ENCODE data around the gene SLC4A4.

The SLC4A4 gene

DNA sequence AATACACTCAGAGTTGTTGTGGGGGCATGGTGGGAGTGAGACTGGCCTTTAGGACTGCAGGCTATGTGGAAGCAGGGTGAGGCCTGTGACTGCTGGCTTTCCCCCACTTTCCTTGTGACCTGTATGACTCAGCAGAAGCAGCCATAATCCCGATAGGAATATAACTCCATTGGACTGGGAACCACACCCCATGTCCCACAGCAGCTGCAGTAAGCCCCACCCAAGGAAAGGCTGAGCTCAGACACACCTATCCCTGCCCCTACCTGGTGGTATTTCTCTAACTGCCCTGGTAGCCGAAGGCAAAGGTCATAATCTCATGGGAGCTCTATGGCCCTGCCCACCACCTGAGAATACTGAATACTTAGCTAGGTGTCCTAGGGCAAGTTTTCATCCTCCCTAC lies 275.8 kb downstream of the SLC4A4 start:
- TF ChIP-seq ZBTB7A (IDR thresholded peaks at IDR 0.05; ENCODE audit: low read depth) = no peak
- TF ChIP-seq RAD21 (IDR thresholded peaks at IDR 0.05; ENCODE audit: low read depth) = no peak
- TF ChIP-seq, protein P1, sequence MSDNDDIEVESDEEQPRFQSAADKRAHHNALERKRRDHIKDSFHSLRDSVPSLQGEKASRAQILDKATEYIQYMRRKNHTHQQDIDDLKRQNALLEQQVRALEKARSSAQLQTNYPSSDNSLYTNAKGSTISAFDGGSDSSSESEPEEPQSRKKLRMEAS (IDR thresholded peaks at IDR 0.05) = no peak
- TF ChIP-seq, protein P2, sequence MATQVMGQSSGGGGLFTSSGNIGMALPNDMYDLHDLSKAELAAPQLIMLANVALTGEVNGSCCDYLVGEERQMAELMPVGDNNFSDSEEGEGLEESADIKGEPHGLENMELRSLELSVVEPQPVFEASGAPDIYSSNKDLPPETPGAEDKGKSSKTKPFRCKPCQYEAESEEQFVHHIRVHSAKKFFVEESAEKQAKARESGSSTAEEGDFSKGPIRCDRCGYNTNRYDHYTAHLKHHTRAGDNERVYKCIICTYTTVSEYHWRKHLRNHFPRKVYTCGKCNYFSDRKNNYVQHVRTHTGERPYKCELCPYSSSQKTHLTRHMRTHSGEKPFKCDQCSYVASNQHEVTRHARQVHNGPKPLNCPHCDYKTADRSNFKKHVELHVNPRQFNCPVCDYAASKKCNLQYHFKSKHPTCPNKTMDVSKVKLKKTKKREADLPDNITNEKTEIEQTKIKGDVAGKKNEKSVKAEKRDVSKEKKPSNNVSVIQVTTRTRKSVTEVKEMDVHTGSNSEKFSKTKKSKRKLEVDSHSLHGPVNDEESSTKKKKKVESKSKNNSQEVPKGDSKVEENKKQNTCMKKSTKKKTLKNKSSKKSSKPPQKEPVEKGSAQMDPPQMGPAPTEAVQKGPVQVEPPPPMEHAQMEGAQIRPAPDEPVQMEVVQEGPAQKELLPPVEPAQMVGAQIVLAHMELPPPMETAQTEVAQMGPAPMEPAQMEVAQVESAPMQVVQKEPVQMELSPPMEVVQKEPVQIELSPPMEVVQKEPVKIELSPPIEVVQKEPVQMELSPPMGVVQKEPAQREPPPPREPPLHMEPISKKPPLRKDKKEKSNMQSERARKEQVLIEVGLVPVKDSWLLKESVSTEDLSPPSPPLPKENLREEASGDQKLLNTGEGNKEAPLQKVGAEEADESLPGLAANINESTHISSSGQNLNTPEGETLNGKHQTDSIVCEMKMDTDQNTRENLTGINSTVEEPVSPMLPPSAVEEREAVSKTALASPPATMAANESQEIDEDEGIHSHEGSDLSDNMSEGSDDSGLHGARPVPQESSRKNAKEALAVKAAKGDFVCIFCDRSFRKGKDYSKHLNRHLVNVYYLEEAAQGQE (IDR thresholded peaks at IDR 0.05; ENCODE audit: low read depth) = no peak
- no peak for TF ChIP-seq EP300 (IDR thresholded peaks at IDR 0.05; ENCODE audit: borderline replicate concordance)
- TF ChIP-seq CREB1 (IDR thresholded peaks at IDR 0.05; ENCODE audit: low read depth) = no peak
- TF ChIP-seq, protein P3, sequence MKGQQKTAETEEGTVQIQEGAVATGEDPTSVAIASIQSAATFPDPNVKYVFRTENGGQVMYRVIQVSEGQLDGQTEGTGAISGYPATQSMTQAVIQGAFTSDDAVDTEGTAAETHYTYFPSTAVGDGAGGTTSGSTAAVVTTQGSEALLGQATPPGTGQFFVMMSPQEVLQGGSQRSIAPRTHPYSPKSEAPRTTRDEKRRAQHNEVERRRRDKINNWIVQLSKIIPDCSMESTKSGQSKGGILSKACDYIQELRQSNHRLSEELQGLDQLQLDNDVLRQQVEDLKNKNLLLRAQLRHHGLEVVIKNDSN (IDR thresholded peaks at IDR 0.05) = no peak
- no peak for TF ChIP-seq TCF12 (IDR thresholded peaks at IDR 0.05; ENCODE audit: low read depth)
- TF ChIP-seq NFIC (IDR thresholded peaks at IDR 0.05) = no peak
- TF ChIP-seq TAF1 (IDR thresholded peaks at IDR 0.05; ENCODE audit: low read depth) = no peak
- no peak for TF ChIP-seq TEAD4 (IDR thresholded peaks at IDR 0.05)
- no peak for TF ChIP-seq CEBPB (IDR thresholded peaks at IDR 0.05)
- TF ChIP-seq FOXM1 (IDR thresholded peaks at IDR 0.05; ENCODE audit: borderline replicate concordance, low read depth) = no peak
- no peak for TF ChIP-seq YY1 (IDR thresholded peaks at IDR 0.05; ENCODE audit: low read depth)
- no peak for TF ChIP-seq EGR1 (IDR thresholded peaks at IDR 0.05)

DNA sequence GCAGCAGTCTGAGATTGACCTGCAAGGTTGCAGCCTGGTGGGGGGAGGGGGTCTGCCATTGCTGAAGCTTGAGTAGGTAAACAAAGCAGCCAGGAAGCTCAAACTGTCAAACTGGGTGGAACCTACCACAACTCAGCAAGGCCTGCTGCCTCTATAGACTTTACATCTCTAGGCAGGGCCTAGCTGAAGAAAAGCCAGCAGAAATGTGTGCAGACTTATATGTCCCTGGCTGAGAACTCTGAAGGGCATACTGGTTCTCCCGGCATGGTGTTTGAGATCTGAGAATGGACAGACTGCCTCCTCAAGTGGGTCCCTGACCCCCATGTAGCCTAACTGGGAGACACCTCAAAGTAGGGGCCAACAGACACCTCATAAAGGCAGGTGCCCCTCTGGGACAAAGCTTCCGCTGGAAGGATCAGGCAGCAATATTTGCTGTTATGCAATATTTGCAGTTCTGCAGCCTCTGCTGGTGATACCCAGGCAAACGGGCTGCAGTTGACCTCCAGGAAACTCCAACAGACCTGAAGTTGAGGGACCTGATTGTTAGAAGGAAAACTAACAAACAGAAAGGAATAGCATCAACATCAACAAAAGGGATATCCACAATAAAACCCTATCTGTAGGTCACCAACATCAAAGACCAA lies 277.5 kb downstream of the SLC4A4 start:
- no peak for TF ChIP-seq YY1 (IDR thresholded peaks at IDR 0.05; ENCODE audit: low read depth)
- TF ChIP-seq, protein P1 (IDR thresholded peaks at IDR 0.05) = no peak
- TF ChIP-seq FOXM1 (IDR thresholded peaks at IDR 0.05; ENCODE audit: borderline replicate concordance, low read depth) = no peak
